AG10803 (cell line): ENCODE data around the gene KIAA1958.

Experiments used
- DNase-seq: peaks from one replicate; pipeline ENCODE4 v3.0.0; 2010; ENCODE audit warnings: low read depth
- H3K4me3 ChIP-seq: 2 replicates; pipeline ENCODE4 v1.5.1; 2011; ENCODE audit warnings: mild to moderate bottlenecking, low read length, control low read depth
- CTCF ChIP-seq: conservative IDR thresholded peaks from 2 replicates; pipeline ENCODE4 v1.5.1; 2011; ENCODE audit warnings: mild to moderate bottlenecking, low read length, control low read depth, inconsistent platforms

Gene KIAA1958

DNA sequence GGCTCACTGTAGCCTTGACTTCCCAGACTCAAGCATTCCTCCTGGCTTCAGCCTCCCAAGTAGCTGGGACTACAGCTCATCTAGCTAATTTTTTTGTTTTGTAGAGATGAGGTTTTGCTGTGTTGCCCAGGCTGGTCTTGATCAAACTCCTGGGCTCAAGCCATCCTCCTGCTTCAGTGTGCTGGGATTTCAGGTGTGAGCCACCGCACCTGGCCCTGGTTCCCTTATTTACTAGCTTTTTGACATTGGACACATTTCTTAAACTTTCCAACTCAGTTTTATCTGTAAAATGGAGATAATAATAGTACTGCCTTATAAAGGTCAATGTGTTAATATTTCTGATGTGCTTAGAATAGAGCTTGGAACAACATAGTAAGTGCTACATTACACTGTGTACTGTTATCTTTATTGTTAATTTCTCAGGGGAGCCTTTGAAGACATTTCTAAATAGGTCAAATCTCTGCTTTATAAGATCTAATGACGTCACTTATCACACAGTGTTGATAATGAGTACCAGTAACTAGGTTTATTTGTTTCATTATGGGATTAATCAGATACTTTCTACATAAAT, 66.7 kb downstream of the KIAA1958 start:
- no peak for TF ChIP-seq CTCF
- no peak overlapping the region for H3K4me3 ChIP-seq
- no peak for DNase-seq

GRCh38 chr9:112554516-112554915, 67.9 kb downstream of the KIAA1958 start:
- no peak for TF ChIP-seq CTCF
- H3K4me3 ChIP-seq: no peak overlapping the region
- DNase-seq: peak; percentile 57

DNA sequence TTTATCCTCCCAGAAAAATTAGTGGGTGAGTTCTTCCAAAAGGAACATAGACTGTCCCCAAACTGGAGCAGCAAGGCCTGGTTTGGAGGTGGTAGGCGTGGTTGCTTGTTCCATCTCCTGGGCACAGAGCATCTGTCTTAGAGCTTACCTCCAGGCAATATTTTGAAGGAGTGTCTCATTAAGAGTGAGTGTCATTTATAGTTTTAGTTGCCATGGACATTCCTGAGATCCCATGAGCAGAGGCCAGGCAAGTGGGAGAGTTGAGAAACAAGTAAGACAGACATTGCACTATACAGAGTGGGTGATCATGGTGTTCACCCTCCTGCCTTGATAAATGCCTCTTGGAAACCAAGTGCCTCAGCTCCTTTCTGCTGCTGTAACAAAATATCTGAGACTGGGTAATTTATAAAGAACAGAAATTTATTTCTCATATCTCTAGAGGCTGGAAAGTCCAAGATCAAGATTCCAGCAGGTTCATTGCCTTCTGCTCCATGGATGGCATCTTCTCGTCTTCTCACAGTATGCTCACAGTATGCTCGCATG, 68.5 kb downstream of the KIAA1958 start:
- DNase-seq: no peak
- no peak for TF ChIP-seq CTCF

GRCh38 chr9:112555844-112556482, 69.3 kb downstream of the KIAA1958 start:
- TF ChIP-seq CTCF: no peak
- DNase-seq: no peak
- H3K4me3 ChIP-seq: no peak overlapping the region

More for the DNA sequence above, 68.5 kb downstream of the KIAA1958 start:
- H3K4me3 ChIP-seq: no peak overlapping the region

DNA sequence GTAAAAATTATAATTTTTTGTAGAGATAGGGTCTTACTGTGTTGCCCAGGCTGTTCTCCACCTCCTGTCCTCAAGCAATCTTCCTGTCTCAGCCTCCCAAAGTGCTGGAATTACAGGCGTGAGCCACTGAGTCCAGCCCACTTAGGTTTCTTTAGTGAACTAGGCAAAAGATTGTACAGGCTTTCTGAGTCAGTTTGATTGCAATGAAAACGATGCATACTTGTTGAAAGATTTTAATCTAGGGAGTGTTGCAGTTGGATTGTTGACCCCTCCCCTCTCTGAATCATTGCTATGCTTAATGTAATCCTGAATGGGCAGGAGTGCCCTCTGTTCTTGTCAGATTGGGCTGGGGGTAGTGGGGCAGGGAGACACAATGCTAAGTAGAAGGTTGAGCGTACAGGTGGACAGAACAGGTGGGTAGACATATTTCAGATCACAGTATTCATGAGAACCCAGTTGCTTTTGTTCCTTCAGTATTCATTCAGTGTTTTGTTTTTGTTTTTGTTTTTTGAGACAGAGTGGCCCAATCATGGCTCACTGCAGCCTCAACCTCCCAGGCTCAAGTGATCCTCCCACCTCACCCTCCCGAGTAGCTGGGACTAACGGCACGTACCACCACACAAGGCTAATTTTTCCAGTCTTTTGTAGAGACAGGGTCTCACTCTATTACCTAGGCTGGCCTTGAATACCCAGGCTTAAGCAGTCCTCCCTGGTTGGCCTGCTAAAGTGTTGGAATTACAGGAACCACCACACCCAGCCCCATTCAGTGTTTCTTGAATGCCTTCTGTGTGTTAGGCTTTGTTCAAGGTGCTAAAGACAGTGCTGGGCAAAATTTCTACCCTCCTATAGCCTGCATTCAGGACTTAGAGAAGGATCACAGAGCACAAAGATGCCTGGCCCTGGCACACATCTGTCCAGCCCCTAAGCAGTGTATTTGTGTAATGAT, 70.1 kb downstream of the KIAA1958 start:
- DNase-seq: peak; percentile 78
- no peak overlapping the region for H3K4me3 ChIP-seq
- no peak for TF ChIP-seq CTCF

DNA sequence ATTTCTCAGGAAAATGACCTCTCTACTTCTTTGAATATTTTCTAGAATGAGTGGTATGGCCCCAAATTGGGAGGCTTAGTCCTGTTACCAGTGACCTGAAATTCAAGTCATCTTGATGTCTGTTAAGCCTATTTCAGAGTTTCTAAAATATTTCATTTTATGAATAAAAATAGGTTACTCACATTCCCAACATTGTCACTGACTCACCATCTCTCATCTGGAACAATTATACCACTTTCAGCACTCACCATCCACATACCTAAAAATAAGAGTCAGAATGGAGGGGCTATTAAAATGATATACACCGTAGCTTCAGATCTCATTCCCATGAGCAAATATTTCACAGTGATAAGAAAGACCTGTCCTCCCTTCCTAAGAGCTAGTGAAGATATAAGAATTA, 71.8 kb downstream of the KIAA1958 start:
- no peak overlapping the region for H3K4me3 ChIP-seq
- DNase-seq: peak; percentile 78
- TF ChIP-seq CTCF: no peak
